ENCODE measurements around the gene KMO.
A peak's percentile ranks its signal among the peaks of the same experiment; 100 is the strongest.

KMO gene

DNA sequence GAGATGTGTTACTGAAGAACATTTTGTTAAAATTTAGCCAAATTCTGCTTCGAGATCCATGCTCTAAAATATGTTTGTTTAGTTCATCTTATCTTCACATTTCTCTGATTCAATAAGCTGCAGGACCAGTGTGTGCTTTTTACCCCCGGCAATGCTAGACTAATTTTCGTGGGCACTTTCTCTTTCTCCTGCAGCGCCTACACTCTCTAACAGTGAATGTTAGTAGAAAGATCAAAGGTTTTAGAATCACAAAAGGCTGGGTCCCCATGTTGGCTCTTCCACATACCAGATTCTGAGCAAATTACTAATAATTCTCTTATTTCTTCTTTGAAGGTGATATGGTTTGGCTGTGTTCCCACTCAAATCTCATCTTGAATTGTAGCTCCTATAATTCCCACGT is 99.5 kb downstream of the KMO start:
- no peak for DNase-seq

DNA sequence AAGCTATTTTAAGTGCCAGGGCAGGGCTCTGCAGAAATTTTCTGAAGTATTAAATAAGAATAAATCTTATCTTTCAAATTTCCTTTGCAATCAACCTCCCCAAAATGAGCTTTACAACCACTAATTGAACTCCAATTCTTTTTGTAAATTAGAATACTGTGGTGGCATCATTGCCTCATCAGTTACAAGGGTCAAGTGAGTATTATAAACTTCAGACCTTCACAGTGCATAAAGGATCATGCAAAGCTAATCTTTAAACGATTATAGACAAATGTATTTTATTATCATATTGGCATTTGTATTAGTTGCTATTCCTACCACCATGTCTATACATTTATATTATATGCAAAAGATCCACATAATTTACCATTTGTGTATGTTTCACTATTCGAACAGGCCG is 100.8 kb downstream of the KMO start:
- DNase-seq: no peak

DNA sequence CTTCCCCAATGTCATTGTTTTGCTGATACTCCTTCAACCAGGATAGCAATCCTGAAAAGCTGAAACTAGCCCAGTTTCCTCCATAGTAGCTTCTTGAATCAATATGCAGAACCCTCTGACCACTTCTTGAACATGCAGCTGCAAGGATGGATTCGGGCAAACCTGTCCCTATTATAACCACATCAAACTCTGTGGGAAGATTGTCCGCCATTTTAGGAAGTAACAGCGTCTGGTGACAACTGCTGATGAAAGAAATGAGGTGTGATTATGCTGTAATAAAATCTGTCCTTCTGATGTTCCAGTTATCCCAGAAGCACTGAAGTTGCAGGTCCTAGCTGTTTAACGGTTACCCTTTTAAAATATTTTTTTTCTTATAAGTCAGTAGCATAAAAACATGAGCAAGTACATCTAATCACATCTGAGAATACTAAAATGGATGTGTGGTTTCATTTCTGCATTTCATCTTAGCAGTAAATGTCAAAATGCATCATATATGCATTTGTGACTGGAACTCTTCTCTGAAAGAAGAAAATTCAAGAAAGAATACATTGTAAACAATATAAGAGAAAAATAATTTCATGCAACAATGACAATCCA is 103.5 kb downstream of the KMO start:
- no peak for DNase-seq

DNA sequence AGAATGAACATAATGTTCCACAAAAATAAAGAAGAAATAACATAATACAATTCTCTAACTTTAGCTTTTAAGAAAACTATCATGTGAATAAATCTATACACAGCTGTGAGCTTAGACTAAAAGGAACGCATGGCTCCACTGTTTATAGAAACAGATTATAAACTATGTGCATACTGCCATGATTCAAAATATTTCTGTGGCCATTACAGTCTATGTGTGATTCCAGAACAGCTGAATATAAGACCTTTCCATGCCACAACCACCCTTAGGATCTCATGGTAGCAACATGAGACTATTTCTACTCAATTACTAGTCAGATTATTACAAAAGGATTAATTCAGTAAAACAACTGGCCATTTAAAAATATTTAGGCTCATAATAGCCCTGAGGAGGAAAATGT is 104.1 kb downstream of the KMO start:
- DNase-seq: no peak

DNA sequence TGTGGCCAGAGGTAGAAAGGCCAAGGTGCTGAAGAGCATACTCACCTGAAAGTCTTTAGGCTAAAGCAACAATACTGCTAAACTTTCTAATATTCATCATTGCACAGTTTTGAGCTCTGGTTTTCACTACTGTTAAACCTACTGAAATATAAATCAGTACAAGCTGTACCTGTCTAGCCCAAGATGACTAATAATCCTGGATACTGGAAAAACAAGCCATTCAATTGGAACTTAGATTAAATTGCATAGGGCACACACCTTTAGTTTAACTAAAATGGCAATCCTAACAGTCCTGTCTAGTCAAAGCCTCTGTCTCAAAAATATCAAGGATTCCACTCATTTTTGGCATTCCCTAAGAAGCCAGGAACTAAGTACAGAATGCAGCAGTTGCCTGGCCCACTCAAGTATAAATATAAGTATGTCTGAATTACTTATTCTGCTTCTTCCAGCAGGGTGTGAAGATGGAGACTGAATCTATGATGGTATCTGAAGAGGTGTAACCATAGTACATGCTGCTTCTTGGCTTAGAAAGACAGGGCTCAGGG is 104.9 kb downstream of the KMO start:
- DNase-seq: no peak

DNA sequence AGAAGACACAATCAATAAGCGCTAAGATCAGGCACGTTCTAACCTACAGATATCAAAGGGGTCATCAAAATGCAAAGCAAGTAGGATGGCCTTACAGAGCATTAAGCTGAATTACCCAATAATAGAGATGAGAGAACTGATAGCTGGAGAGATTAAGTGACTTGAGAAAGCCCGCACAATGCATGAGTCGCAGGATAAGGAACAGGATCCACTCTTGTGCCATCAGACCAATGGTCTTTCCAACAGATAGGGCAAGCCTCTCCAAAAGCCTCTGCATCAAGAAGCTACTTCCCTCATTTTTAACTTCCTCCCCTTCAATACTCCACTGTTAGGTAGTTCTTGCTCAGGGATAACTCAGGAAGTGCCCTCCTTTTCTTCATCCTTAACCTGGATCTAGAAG is 105.4 kb downstream of the KMO start:
- DNase-seq: no peak

DNA sequence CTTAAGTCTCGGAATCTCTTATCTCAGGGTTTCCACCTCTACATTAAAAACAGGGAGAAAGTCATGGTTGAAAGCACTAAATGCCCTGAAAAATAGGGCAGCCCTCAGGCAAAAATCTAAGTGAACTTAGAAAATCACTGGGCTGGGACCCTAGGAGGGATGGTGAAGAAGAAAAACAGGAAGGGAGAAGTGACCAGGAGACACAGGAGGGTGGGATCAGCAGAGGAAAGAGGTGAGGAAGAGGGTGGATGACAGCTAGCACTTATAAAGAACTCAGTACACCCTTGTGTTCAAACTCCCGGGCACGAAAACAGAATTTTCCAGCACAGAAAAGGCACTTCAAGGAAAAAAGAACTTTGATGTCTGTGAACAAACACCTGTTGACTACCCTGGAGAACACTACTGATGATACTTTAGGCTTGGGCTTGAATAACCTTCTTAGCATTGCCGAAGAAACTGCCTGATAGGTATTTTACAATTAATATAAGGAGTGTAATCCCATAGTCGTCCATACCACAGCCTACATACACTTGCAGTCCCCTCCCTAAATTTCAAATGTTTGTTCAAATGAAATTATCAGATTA is 106.0 kb downstream of the KMO start:
- no peak for DNase-seq

DNA sequence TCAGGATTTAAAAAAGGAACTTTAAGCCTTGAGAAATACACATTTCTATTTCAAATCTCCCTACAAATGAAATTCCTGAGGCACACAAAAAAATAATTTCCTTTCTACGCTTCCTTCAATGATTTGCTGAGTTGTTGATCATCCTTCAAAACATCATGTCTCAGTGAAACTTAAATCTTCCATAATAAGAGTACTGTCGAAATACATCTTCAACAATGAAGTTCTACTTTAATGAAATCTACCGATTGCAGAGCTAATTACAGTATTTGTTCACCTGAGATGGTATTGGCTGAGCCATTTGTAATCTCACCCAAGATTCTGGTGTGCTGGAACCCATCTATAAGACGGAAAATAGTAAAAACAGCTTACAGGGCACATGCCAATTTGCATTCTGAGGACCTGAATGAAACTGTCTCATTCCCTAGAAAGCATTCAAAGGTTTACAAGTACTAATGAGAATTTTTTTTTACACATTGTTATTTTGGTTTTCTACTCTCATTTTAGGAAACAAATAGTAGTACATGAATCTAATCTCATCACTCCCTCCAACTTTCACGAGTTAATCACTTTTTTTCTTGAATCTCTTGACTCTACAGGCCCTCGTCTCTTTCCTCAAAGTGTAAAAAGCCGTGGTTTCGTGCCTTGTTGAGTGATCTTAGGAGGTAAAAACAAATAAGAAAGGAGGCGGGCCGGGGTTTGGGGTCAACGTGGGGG is 106.9 kb downstream of the KMO start:
- DNase-seq: no peak

DNA sequence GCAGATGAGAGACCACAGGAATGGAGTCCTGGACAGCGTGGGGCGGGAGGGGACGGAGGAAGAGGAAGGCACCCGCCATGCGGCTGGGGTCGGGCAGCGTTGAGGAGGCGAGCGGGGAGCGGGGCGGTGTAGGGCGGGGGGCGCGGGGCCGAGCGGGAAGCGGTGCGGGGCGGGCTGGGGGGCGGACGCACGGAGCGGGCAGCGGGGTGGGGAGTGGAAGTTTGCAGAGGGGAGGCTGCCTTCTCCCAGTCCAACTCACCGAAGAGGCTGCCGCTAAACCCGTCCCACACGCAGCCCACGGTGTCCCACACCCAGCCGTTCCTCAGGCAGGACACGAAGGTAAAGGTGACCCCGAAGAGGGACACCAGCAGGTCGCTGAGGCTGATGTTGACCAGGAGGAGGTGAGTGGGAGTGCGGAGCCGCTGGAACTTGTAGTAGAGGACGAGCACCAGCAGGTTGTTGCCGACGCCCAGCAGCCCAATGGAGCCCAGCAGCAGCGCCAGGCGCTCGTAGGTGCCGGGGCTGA is 107.5 kb downstream of the KMO start:
- no peak for DNase-seq

DNA sequence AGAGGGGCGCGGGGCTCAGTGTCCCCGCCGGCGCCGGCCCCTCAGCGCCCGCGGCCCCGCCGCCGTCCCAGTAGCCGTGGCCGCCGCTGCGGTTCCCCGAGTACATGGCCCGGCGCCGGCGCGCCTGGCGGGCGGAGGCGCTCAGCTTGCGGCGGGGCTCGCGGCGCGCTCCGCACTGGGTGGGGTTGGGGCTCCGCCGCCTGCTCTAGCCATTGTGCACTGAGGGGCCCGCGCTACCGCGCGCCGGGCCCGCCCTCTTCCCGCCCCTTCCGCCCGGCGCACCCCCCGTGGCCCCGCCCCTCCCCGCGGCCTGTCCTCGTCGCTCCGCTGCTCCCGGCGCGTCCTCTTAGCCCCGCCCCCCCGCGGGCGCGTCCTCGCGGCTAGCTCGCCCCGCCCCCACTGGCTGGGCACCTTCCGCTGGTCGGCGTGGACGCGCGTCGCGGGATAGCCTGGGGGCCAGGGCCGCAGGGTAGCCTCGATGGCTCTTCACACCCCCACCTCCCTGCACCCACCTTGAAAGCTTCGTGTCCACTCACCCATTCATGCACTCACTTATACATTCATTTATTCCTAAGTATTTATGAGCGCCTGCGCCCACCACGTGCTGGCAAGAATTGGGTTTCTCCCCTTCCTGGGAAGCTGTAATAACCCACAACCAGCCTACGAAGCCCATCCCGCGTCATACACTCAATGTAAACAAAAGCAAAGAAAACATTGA is 108.1 kb downstream of the KMO start, which contains the start of the genes CHML and OPN3:
Gene CHML, minus strand, starts transcription at position 221 of the 718 bp plus-strand sequence. CDS start 4,603 bp downstream, outside the sequence.
Gene OPN3, minus strand, starts transcription at position 221 of the 718 bp plus-strand sequence. Its CDS starts 115 bp downstream, at position 106.
- DNase-seq: peak; percentile 90

DNA sequence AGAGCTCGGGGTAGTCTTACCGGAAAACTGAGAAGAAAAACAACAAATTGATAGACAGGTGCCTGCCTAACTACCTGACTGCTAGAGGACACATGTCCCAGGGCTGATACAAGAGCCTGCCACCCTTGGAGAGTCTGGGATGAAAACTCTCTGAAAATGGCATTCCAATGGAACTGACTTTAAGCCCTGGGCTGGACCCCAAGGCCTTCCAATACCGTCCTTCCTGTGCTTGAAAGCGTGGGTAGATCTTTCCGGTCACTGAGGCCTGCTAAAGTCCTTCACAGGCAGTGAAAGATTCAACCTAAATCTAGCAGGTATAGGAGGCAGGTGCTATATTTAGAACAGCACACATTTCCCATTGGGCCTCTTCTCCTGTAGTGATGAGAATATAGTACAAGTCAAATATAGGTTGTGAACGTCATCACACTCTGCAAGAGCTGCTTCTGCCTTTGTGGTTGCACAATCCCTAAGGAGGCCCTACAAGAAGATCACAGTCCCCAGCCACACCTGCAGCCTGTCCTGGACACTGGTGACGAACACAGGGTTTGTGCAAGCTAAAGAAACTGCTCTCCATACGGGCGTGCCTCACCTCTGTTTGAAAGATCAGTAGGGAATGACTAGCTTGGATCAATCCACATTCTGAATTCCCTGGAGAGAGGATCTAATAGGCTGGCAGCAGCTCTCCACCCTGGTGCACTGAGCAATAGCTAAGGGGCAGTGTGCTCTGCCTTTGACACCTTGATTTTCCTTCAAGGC is 108.9 kb downstream of the KMO start:
- DNase-seq: no peak

DNA sequence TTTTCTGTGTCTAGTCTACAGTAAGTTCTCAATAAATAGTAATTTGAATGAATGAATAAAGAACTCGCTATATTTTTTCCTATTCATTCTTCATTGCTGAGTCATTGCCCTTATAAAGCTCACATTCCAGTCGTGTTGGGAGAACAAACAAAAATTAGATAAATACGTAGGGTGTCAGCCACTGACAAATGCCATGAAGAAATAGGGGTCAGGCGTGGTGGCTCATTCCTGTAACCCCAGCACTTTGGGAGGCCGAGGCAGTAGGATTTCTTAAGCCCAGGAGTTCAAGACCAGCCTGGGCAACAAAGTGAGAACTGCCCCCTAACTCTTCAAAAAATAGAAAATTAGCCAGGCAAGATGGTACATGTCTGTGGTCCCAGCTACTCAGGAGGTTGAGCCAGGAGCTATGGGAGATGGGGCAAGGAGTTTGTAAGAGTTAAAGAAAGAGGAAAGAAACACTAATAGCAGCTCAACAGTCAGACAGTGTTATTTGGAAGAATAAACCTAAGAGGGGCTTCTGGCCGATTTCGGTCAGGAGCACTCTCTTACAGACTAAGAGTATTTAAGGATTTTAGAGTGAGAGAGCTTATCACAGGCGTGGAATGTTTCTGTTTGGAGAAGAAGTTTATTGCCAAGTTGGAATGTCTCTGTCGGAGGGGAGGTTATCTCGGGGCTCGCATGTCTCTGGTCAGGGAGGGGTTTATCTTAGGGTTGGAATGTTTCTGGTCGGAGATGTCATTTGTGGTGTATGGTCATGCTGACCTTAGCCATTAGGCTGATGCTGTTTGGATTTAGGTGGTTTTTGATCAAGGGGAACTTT is 109.8 kb downstream of the KMO start:
- no peak for DNase-seq

DNA sequence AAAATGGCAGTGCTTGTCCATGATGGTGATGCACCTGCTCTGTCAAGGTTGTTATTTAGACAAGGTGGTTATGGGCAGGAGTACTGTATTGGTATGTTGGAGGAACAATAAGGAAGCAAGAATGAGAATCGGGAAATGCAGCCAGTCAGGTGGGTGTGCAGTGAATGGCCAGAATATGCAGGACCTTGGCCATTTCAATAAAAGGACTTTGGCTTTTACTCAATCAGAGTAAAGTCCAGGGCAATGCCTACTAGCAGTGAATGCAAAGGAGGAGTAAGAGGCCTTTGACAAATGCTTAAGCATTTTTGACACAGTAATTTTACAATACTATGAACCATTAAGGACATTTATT is 110.4 kb downstream of the KMO start:
- no peak for DNase-seq

DNA sequence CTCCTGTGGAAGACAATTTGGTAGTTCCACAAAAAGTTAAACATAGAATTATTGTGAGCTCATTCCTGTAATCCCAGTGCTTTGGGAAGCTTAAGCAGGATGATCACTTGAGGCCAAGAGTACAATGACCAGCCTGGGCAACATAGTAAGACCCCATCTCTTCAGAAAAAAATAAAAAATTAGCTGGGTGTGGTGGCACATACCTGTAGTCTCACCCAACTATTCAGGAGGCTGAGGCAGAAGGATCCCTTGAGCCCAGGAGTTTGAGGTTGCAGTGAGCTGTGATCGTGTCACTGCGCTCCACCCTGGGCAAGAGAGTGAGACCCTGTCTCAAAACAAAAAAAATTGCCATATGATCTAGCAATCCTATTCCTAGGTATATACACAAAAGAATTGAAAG is 112.1 kb downstream of the KMO start:
- DNase-seq: no peak

DNA sequence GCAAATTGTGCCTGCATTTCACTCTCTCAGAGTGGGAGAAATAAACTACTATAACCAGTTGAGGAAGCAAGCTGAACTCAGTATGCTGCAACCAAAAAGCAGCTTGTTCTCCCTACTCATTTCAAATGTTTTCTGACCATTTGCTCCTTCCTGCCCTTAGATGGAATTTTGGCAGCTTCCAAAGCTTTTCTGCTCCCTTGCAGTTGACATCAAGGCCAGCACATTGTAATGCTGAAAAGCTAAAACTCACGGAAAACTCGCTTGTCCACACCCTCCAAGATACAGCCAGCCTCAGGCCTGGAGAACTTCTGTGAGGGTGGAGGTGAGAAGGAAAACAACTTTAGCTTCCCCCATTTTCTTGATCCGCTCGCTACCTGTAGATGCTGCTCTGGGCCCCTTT is 113.0 kb downstream of the KMO start:
- DNase-seq: no peak
